Mucosa of rectum (tissue), 2 donors: ENCODE results near the gene S100A11.

ENCODE experiments used
- H3K27ac ChIP-seq, 2 donors: one replicate each; pipeline ENCODE4 v1.7.0; 2013; ENCODE audit warnings: inconsistent platforms in 2 of 2, low read depth in 2 of 2, low read length in 2 of 2
- H3K27me3 ChIP-seq, 2 donors: one replicate each; pipeline ENCODE4 v1.7.0; 2013; ENCODE audit warnings: low read length in 2 of 2; ENCODE audit not compliant: control insufficient read depth in 2 of 2, insufficient read depth in 2 of 2
- H3K36me3 ChIP-seq, 2 donors: one replicate each; pipeline ENCODE4 v1.7.0; 2013; ENCODE audit warnings: low read length in 2 of 2; ENCODE audit not compliant: control insufficient read depth in 2 of 2, insufficient read depth in 2 of 2
- H3K4me1 ChIP-seq, 2 donors: one replicate each; pipeline ENCODE4 v1.7.0; 2013; ENCODE audit warnings: low read length in 2 of 2, mild to moderate bottlenecking in 1 of 2; ENCODE audit not compliant: control insufficient read depth in 2 of 2, insufficient read depth in 2 of 2
- H3K4me3 ChIP-seq, 2 donors: one replicate each; pipeline ENCODE4 v1.7.0; 2013; ENCODE audit warnings: low read length in 2 of 2
- H3K9ac ChIP-seq, 2 donors: one replicate each; pipeline ENCODE4 v1.7.0; 2013; ENCODE audit warnings: low read length in 2 of 2, low read depth in 1 of 2, mild to moderate bottlenecking in 1 of 2
- H3K9me3 ChIP-seq, 2 donors: one replicate each; pipeline ENCODE4 v1.7.0; 2013; ENCODE audit warnings: low read length in 2 of 2; ENCODE audit not compliant: control insufficient read depth in 2 of 2
- donor health status: healthy.
- donor health status: Normal muscosa, but diverticular disease.

The S100A11 gene

GRCh38 chr1:151988405-151988923, 48.3 kb downstream of the S100A11 start:
- Histone ChIP-seq H3K27ac (peak overlapping the region; percentile 69 to 80), H3K9me3 (no peaks in the 10 kb centered on the region), H3K4me1 (peaks cover 43 to 55% of the 10 kb centered on the region in 2 donors), H3K36me3 (peaks cover 30% of the 10 kb centered on the region in 2 donors), H3K9ac (no peak overlapping the region), H3K4me3 (peak overlapping the region in 1 of 2 donors; percentile 30), H3K27me3 (no peaks in the 10 kb centered on the region)

- Histone ChIP-seq H3K27ac (no peak overlapping the region), H3K36me3 (peaks cover 43 to 44% of the 10 kb centered on the region in 2 donors), H3K9ac (no peak overlapping the region), H3K9me3 (no peaks in the 10 kb centered on the region), H3K4me3 (no peak overlapping the region), H3K4me1 (peaks cover 42 to 58% of the 10 kb centered on the region in 2 donors), H3K27me3 (no peaks in the 10 kb centered on the region)
Measured at GRCh38 chr1:151986501-151987190, 50.2 kb downstream of the S100A11 start.

GRCh38 chr1:151985768-151986167, 51.0 kb downstream of the S100A11 start:
- Histone ChIP-seq H3K4me3 (no peak overlapping the region), H3K9ac (no peak overlapping the region), H3K9me3 (no peaks in the 10 kb centered on the region), H3K4me1 (peaks cover 37 to 49% of the 10 kb centered on the region in 2 donors), H3K27ac (no peak overlapping the region), H3K27me3 (no peaks in the 10 kb centered on the region), H3K36me3 (peaks cover 47 to 52% of the 10 kb centered on the region in 2 donors)

DNA sequence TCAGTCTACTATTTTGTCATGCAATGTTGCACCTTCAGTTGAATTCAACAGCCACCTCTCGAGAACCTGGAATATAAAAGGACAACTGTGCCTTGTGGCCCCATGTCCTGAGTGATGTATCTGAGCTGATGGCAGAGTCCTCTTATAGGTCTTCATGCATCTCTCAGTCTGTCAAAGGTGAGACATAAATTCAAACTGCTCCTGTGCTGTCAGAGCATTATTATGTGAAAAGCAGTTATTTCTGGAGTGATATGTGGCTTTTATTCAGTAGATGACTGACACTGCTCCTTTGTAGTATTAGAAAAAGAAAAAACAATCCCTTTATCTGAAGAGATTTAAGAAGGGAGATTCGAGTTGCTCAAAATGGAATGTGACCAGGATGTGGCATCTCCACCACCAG, 51.5 kb downstream of the S100A11 start:
- Histone ChIP-seq H3K36me3 (peaks cover 47 to 53% of the 10 kb centered on the region in 2 donors), H3K4me3 (no peak overlapping the region), H3K27me3 (no peaks in the 10 kb centered on the region), H3K9ac (no peak overlapping the region), H3K27ac (no peak overlapping the region), H3K4me1 (peaks cover 36 to 49% of the 10 kb centered on the region in 2 donors), H3K9me3 (no peaks in the 10 kb centered on the region)

DNA sequence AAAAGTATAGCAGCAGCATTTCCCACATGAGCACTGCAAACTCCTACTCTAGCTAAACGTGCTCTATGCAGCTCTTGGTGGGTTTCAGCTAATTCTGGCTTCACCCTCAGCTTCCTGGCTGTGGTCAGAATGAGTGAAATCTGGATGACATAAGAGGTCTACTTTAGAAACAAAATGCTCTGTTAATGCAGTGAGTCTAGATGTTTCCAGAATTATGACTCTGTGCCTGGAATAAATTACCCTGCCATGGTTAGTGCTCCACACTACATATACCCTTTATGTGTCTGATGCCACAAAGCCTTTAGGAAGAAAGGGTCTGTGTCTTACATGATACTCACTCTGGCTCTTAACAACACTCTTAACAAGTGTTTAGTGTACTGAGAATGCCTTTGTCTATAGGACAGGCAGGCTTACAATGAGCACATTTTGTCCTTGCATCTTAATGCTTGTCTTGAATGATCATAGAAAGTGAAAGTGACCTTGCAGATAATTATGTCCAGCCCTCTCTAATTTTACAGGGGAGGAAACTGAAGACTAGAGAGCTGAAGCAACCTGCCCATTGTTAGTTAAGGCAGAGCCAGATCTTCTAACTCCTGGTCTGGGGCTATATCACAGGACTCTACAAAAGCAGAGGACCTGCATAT, 52.4 kb downstream of the S100A11 start:
- no peak overlapping the region for H3K27ac ChIP-seq
- H3K4me3 ChIP-seq: no peak overlapping the region
- peaks cover 32 to 45% of the 10 kb centered on the region in 2 donors for H3K4me1 ChIP-seq
- no peaks in the 10 kb centered on the region for H3K27me3 ChIP-seq
- no peak overlapping the region for H3K9ac ChIP-seq
- peaks cover 47 to 49% of the 10 kb centered on the region in 2 donors for H3K36me3 ChIP-seq
- H3K9me3 ChIP-seq: no peaks in the 10 kb centered on the region
